K562 treated with DMSO at 1 percent for 24 hours (cell line): ENCODE measurements around the gene ZNF592. TPM values are rescaled to one million over a fixed set of nuclear protein-coding genes. Genes with fewer than 3 reads are reported as not detected.

Experiments
- total RNA-seq: library from RNA; unstranded; fragments of 300-600 nt; gene quantifications from 2 replicates; pipeline ENCODE4 v1.2.3, GENCODE V29; 2022; ENCODE audit warnings: low read depth; ENCODE audit not compliant: insufficient read depth

Gene ZNF592, protein sequence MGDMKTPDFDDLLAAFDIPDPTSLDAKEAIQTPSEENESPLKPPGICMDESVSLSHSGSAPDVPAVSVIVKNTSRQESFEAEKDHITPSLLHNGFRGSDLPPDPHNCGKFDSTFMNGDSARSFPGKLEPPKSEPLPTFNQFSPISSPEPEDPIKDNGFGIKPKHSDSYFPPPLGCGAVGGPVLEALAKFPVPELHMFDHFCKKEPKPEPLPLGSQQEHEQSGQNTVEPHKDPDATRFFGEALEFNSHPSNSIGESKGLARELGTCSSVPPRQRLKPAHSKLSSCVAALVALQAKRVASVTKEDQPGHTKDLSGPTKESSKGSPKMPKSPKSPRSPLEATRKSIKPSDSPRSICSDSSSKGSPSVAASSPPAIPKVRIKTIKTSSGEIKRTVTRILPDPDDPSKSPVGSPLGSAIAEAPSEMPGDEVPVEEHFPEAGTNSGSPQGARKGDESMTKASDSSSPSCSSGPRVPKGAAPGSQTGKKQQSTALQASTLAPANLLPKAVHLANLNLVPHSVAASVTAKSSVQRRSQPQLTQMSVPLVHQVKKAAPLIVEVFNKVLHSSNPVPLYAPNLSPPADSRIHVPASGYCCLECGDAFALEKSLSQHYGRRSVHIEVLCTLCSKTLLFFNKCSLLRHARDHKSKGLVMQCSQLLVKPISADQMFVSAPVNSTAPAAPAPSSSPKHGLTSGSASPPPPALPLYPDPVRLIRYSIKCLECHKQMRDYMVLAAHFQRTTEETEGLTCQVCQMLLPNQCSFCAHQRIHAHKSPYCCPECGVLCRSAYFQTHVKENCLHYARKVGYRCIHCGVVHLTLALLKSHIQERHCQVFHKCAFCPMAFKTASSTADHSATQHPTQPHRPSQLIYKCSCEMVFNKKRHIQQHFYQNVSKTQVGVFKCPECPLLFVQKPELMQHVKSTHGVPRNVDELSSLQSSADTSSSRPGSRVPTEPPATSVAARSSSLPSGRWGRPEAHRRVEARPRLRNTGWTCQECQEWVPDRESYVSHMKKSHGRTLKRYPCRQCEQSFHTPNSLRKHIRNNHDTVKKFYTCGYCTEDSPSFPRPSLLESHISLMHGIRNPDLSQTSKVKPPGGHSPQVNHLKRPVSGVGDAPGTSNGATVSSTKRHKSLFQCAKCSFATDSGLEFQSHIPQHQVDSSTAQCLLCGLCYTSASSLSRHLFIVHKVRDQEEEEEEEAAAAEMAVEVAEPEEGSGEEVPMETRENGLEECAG (N-terminal part only)
- total RNA-seq, result 18.7 and 20.7 TPM in 2 replicates

DNA sequence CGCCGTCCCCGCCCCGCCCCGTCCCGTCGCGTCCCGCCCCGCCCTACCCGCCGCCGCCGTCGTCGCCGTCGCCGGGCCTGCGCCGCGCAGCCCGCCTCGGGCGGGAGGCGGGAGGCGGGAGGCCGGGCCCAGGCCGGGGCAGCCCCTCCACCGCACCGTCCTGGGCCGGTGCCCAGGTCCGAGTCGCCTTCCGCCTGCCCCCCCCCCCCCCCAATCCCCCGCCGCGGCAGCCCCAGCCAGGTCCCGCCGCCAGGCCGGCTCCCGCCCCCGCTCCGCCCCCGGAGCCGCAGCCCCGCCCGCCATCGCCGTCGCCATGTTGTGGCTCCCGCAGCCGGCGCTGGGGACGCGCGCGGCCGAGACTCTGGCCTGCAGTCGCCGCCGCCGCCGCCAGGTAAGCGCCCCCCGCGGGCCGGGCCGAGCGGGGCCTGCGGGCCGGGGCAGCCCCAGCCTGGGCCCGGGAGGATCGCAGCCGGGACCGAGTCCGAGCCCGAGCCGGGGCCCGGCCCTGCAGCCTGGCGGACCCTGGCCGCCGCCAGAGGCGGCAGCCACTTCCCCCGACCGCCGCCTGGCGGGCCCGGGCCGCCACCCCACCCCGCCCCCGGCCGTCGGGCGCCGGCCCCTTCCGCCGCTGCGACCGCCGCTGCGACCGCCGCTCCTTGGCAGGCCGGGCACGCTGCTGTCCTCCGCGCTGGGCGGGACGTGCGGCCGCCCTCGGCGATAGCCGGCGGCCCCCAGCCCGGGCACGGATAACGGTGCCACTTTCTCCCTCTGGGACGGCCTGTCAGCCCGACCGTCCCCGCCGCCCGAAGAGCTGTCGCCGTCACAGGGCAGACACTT, at the start of gene ZNF592:
ZNF592 (plus strand) TSS at position 319 of the 837 bp plus-strand sequence. CDS start 34,084 bp downstream, outside the sequence.

DNA sequence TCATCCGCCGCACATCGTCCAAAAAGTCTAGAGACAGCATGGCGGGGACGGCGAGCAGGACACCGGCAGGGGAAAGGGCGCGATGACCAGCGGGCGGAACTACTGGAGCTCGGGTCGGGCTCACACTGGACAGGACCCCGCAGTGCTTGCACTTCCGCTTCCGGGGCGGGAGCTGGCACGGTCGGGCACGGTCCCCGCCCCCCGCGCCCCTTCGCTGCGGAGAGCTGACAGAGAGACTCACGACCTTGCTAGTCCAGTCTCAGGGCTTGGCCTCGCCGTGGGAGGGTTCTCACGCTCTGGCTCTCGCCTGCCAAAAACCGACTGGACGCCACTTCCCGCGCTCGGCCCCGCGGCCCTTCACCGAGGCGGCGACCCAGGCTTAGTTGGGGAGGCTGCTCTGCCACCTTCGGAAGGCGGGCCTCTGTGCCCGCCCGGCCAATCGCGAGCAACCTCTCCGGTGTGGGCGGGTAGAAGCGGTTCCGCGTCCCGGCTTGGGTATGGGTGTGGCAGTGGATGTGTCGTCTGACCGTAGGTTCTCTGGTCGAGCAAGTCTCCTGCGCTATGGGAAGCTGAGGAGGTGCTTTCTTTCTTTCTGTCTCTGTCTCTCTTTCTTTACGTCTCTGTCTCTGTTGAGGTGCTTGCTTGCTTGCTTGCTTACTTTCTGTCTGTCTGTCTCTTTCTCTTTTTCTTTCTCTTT, 32.2 kb upstream of the ZNF592 start, which contains the start of gene SEC11A:
SEC11A (minus strand) TSS at position 104 of the 697 bp plus-strand sequence; CDS start at position 40, 64 bp downstream.

DNA sequence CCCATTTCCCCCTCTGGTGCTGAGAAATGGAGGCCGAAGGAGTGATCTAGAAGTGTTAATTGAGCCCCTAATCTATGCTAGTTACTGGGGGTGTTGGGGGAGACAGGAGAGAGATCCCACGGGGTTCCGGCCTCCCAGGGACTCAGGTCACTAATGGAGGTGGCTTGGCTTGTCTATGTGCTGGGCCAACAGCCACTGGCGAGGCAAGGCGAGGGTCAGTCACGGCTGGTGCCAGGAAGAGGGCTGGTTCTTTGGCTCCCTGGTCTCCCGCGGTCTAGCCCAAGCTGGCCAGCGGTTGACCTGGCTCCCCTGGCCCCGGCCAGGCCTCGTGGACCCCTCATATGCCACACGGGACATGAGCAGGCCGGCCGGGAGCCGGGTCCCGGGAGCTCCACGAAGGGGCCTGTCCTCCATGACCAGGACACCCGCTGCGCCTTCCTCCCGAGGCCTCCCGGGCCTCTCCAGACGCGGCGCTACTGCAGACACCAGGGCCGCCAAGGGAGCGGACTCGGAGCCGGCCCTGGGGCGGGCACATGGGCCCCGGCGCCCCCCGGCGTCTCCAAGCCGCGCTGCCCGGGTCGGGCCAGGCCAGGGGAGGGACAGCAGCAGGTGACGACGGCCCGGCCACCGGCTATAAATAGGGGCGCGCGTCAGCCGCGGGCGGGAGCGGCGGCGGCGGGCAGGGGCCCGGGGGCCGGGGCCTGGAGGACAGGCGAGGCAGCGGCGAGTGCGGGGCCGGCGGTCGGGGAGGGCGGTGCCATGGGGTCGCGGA, 68.5 kb downstream of the ZNF592 start, which contains the start of gene ALPK3:
ALPK3 (plus strand) TSS at position 663 of the 772 bp plus-strand sequence; CDS start at position 760, 97 bp downstream.

Other genes starting within 250 kb of the ZNF592 start
- gene ZSCAN2, start 147.6 kb upstream of the ZNF592 start, total RNA-seq, result 5.5 and 6.1 TPM in 2 replicates
- gene WDR73, start 94.3 kb upstream of the ZNF592 start, total RNA-seq, result 10.9 and 13.8 TPM in 2 replicates
- gene NMB, start 90.4 kb upstream of the ZNF592 start, total RNA-seq, result 0.83 TPM in 1 of 2 replicates, not detected in the other
- gene SEC11A, start 32.5 kb upstream of the ZNF592 start, total RNA-seq, result 150 and 151 TPM in 2 replicates
- 0.50 and 1.1 TPM in 2 replicates for gene ALPK3, start 68.8 kb downstream of the ZNF592 start, total RNA-seq
- not detected in 2 replicates for gene SLC28A1, start 136.1 kb downstream of the ZNF592 start, total RNA-seq
- 10.8 and 13.1 TPM in 2 replicates for gene PDE8A, start 233.3 kb downstream of the ZNF592 start, total RNA-seq